Stimulated activated memory B cell treated with anti-CD40 and anti-IgM and Interleukin-4, amounts not matched to agents 10 μg/mL and 1 μg/mL and 100 μg/mL, for 72 hours (primary cell): ENCODE data around the gene RNU2-63P.
"Not testable (repeated sequence)": the region's sequence is repeated elsewhere in the genome, so short reads cannot be mapped to it uniquely, and the experiment has no call there.

Experiments
- ATAC-seq: fragments of 150-1000 bp; cut with Tn5 transposase; 2 replicates; pipeline ENCODE4 v1.10.0; 2021
- H3K27ac Mint-ChIP-seq: one replicate; pipeline ENCODE4 v1.8.0; 2022; ENCODE audit warnings: mild to moderate bottlenecking, mixed read lengths
- H3K27me3 Mint-ChIP-seq: one replicate; pipeline ENCODE4 v1.8.0; 2022; ENCODE audit warnings: mixed read lengths
- H3K36me3 Mint-ChIP-seq: one replicate; pipeline ENCODE4 v1.8.0; 2022; ENCODE audit warnings: mixed read lengths
- H3K4me1 Mint-ChIP-seq: one replicate; pipeline ENCODE4 v1.8.0; 2022; ENCODE audit warnings: mixed read lengths
- H3K4me3 Mint-ChIP-seq: one replicate; pipeline ENCODE4 v1.8.0; 2022; ENCODE audit warnings: mild to moderate bottlenecking, moderate library complexity, mixed read lengths
- H3K9me3 Mint-ChIP-seq: one replicate; pipeline ENCODE4 v1.8.0; 2022; ENCODE audit warnings: mixed read lengths

RNU2-63P gene

DNA sequence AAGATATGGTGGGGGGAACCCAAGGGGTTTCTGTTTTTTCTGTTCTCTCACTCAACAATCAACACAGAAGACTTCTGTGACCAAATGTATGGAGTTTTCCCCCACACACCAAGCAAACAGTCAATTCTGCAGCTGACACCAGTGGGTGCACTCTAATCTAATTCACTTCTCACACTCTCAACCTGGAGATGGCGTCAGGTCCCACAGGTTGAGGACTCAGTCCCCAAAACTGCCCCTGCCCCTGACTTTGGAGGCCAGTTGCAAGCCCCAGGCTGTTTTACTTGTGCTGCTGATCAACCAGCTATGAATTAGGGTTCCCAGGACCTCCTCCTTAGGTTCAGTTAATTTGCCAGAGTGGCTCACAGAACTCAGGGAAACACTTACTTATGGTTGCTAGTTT is 6.2 kb downstream of the RNU2-63P start:
- H3K4me3 Mint-ChIP-seq, result no peak overlapping the region
- H3K36me3 Mint-ChIP-seq, result no peaks in the 10 kb centered on the region
- no peaks in the 10 kb centered on the region for H3K9me3 Mint-ChIP-seq
- no peak for ATAC-seq
- peaks cover 7% of the 10 kb centered on the region for H3K4me1 Mint-ChIP-seq
- H3K27me3 Mint-ChIP-seq, result no peaks in the 10 kb centered on the region
- H3K27ac Mint-ChIP-seq, result no peak overlapping the region

DNA sequence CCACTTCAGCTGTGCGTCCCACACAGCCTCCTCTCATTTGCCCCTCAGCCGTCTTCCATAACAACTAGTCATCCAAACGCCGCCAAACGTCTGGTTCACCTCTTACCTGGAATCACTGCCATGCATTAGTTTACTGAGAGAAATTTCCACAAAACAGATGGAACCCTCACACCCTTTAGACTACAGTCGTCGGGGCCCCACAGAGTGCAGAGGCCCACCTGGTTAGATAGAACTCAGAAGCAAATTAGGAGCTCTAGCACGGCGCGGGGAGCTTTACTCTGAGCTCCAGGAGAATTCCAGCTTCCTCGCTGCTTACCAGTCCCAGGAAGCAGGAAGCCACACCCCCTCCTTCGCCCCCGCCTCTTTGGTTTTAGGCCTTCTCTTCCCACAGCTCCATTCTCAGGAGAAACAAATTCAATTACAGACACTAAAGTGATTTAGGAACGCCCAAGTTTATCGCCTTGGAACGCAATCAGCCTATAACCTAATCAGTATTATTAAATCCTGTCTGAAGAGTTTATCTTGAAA is 9.4 kb downstream of the RNU2-63P start:
- Mint-ChIP-seq H3K27me3 (no peaks in the 10 kb centered on the region), H3K4me1 (peaks cover 10% of the 10 kb centered on the region), H3K27ac (no peak overlapping the region), H3K9me3 (no peaks in the 10 kb centered on the region), H3K36me3 (no peaks in the 10 kb centered on the region), H3K4me3 (no peak overlapping the region)
- ATAC-seq, result no peak

DNA sequence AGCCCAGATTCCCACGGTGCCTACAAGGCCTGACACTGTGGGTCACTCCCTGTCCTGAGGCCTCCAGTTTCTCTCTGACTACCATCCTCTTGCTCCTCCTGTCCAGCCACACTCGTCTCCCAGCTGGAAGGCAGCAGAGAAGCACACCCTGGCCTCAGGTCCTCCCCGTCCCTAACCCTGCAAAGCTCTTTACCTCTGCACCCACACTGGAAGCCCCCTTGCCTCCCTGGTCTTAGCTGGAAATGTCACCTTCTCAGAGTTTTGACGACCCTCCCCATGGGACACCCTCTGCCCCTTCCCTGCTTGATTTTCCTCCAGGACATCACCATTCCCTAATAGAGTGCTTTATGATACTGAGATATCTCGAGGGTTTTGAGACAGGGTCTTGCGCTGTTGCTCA is 10.6 kb downstream of the RNU2-63P start:
- H3K27ac Mint-ChIP-seq, result peak overlapping the region; percentile 16
- H3K4me1 Mint-ChIP-seq, result peaks cover 21% of the 10 kb centered on the region
- H3K4me3 Mint-ChIP-seq, result no peak overlapping the region
- no peaks in the 10 kb centered on the region for H3K9me3 Mint-ChIP-seq
- no peaks in the 10 kb centered on the region for H3K27me3 Mint-ChIP-seq
- no peak for ATAC-seq
- no peaks in the 10 kb centered on the region for H3K36me3 Mint-ChIP-seq

DNA sequence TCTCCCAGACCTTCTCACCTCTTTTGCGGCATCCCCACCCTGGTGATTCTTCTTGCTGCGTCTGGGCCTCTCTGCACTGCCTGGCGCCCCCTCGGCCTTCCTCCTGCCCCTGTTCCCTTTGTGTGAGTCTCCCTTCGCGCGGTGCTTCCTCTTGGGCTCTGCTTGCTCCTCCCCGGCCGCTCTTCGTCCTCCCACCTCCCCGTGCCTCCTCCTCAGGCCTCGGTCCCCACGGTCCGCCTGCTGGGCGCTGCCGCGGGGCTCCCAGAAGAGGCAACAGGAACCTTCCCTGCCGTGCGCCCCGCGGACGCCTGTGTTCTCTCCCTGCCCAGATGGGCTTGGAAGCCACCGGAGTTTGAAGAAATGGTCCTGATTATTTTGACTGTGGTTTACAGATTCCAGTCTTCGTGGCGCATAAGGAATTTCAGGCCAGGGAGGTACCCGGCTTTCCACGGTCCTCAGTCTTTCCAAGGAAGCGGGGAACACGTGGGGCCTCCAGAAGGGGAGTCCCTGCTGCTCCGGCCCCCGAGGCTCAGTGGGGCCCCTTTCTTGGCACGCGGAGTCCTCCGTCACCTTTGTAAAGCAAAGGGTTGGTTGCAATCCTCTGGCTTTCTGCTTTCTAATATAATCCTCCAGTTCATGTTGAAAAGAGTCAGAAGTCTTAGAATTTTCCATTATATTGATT is 13.1 kb downstream of the RNU2-63P start:
- Mint-ChIP-seq H3K9me3 (no peaks in the 10 kb centered on the region), H3K27ac (peak overlapping the region; percentile 64), H3K4me1 (peaks cover 21% of the 10 kb centered on the region), H3K4me3 (no peak overlapping the region), H3K27me3 (no peaks in the 10 kb centered on the region), H3K36me3 (no peaks in the 10 kb centered on the region)
- no peak for ATAC-seq

DNA sequence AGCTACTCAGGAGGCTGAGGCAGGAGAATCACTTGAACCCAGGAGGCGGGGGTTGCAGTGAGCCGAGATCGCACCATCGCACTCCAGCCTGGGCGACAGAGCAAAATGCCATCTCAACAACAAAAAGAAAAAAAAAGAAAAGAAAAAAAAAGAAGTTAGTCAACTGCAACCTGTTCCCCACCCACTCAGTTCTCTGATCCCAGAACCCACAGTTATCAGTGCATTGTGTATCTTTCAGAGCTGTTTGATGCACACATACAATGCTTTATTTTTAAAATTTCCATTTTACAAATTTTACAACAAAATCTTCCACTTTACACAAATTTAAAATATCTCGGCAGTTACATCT is 14.0 kb downstream of the RNU2-63P start:
- H3K9me3 Mint-ChIP-seq, result no peaks in the 10 kb centered on the region
- no peaks in the 10 kb centered on the region for H3K36me3 Mint-ChIP-seq
- ATAC-seq, result no peak
- peaks cover 21% of the 10 kb centered on the region for H3K4me1 Mint-ChIP-seq
- H3K27me3 Mint-ChIP-seq, result no peaks in the 10 kb centered on the region
- no peak overlapping the region for H3K4me3 Mint-ChIP-seq
- H3K27ac Mint-ChIP-seq, result peak overlapping the region; percentile 72

DNA sequence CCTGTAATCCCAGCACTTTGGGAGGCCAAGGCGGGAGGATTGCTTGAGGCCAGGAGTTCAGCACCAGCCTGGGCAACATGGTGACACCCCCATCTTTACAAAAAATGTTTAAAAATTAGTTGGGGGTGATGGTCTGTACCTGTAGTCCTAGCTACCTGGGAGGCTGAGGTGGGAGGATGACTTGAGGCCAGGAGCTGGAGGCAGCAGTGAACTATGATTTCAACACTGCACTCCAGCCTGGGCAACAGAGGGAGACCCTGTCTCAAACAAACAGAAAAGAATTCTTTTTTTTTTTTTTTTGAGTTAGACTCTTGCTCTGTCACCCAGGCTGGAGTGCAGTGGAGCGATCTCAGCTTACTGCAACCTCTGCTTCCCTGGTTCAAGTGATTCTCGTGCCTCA is 15.9 kb downstream of the RNU2-63P start:
- Mint-ChIP-seq H3K27ac (peak overlapping the region; percentile 72), H3K4me1 (peaks cover 26% of the 10 kb centered on the region)
- ATAC-seq, H3K9me3 Mint-ChIP-seq, H3K4me3 Mint-ChIP-seq, H3K27me3 Mint-ChIP-seq, H3K36me3 Mint-ChIP-seq: not testable (repeated sequence)

DNA sequence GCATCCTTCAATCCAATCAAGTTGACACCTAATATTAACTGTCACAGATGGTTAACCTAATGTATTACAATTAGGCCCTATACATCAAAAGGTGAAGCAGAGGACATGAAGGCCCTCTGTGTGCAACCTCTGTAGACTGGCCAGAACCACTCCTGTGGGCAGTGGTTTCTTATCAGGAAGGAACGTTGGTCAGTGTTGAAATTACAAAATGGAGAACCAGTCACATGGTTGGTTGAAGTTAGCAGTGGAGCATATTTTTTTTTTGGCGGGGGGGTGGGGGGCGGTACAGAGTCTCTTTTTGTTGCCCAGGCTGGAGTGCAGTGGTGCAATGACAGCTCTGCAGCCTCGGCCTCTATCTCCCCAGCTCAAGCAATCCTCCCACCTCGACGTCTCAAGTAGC is 19.8 kb downstream of the RNU2-63P start:
- no peak for ATAC-seq
- Mint-ChIP-seq H3K4me3 (no peak overlapping the region), H3K9me3 (peaks cover 3% of the 10 kb centered on the region), H3K36me3 (no peaks in the 10 kb centered on the region), H3K27ac (no peak overlapping the region), H3K27me3 (no peaks in the 10 kb centered on the region), H3K4me1 (peaks cover 20% of the 10 kb centered on the region)

DNA sequence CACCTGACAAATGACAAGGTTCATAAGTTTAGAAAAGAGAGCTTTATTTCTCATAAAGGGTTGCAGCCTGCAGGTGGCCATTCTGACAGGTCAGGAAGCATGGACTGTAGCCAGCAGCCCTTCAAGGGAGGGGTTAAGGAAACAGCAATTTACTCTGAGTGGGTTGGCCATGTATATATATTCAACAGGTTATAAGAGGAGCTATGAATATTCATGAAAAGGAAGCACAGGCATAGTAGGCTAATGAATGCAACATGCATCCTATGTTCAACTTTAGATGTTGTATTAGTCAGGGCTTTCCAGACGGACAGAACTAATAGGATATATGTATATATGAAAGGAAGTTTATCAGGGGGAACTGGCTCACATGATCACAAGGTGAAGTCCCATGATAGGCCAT is 20.6 kb downstream of the RNU2-63P start:
- Mint-ChIP-seq H3K36me3 (no peaks in the 10 kb centered on the region), H3K27ac (peak overlapping the region; percentile 45), H3K9me3 (peaks cover 3% of the 10 kb centered on the region), H3K4me1 (peaks cover 13% of the 10 kb centered on the region), H3K27me3 (no peaks in the 10 kb centered on the region), H3K4me3 (no peak overlapping the region)
- ATAC-seq, result no peak

DNA sequence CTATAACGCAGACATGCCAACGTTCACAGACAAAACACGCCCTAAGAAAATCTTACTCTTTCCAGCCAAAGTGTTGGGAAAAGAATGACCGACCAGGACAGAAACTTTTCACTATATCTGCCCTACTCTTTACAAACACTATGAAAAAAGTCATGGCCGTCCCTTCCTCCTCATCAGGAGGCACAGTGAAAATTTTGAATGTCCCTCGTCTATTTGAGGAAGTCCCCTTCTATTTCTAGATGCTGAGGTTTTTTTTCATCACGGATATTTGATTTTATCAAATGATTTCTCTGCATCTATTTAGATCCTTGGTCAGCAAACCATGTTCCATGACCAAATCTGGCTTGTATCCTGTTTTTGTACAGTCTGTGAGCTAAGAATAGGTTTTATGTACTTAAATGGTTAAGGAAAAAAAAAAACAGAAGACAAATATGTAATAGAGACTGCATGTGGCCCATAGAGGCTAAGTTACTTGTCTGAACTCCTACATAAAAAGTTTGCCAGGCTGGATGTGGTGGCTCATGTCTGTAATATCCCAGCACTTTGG is 22.0 kb downstream of the RNU2-63P start:
- H3K27me3 Mint-ChIP-seq, H3K9me3 Mint-ChIP-seq, ATAC-seq, H3K4me3 Mint-ChIP-seq, H3K36me3 Mint-ChIP-seq: not testable (repeated sequence)
- Mint-ChIP-seq H3K27ac (peak overlapping the region; percentile 45), H3K4me1 (peaks cover 13% of the 10 kb centered on the region)

DNA sequence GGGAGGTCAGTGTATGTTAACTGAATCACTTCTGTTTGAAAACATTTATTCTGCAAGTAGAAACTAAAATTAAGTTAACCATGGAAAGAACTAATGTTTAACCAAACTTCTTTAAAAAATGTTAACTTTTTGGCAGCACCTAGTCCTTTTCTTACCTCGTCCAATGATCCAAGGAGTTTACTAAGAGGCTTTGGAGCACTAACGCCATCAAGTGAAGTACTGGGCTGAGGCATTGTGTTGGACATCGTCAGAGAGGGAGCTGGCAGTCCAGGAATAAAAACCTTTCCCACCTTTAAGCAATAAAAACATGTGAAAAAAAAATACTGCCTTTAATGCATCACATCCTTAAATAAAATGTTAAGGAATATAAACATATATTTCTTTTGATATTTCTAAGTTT is 23.8 kb downstream of the RNU2-63P start:
- not testable (repeated sequence) for H3K36me3 Mint-ChIP-seq, H3K27ac Mint-ChIP-seq

DNA sequence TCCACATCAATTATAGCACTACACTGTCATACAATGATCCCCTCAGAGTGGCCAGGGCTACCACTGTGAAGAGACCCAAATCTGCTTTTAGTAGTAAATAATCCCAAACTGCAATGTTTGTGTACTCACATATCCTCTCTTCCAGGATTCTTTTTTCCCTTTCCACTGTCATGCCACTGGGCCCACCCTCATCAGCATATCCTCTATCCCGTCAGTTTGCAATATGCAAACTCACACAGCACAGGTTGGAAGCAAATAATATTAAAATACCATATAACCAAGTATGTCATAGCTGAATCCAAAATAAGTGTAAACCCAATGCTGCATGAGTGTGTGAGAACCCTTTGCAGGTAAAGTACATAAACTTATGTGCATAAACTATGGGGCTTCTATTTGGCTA is 28.9 kb downstream of the RNU2-63P start:
- H3K4me3 Mint-ChIP-seq, H3K4me1 Mint-ChIP-seq, H3K27me3 Mint-ChIP-seq, H3K36me3 Mint-ChIP-seq, H3K27ac Mint-ChIP-seq, H3K9me3 Mint-ChIP-seq, ATAC-seq: not testable (repeated sequence)

More for the DNA sequence above, 23.8 kb downstream of the RNU2-63P start:
- peaks cover 13% of the 10 kb centered on the region for H3K4me1 Mint-ChIP-seq
- H3K27me3 Mint-ChIP-seq, H3K4me3 Mint-ChIP-seq, ATAC-seq, H3K9me3 Mint-ChIP-seq: not testable (repeated sequence)

DNA sequence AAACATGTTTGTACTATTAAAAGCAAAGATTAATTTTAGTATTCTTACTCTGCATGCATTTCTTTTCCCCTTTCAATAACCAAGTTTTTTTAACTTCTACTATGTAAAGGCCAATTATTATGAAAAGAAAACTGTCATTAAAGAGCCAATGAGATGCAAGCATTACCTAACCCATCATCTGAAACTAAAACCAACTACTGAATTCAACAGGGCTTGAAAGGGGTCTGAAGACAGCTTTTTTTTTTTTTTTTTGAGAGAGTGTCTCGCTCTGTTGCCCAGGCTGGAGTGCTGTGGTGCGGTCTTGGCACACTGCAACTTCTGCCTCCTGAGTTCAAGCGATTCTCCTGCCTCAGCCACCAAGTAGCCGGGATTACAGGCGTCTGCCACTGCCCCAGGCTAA is 30.4 kb downstream of the RNU2-63P start:
- not testable (repeated sequence) for ATAC-seq, H3K27ac Mint-ChIP-seq, H3K9me3 Mint-ChIP-seq, H3K27me3 Mint-ChIP-seq, H3K4me3 Mint-ChIP-seq, H3K4me1 Mint-ChIP-seq, H3K36me3 Mint-ChIP-seq

DNA sequence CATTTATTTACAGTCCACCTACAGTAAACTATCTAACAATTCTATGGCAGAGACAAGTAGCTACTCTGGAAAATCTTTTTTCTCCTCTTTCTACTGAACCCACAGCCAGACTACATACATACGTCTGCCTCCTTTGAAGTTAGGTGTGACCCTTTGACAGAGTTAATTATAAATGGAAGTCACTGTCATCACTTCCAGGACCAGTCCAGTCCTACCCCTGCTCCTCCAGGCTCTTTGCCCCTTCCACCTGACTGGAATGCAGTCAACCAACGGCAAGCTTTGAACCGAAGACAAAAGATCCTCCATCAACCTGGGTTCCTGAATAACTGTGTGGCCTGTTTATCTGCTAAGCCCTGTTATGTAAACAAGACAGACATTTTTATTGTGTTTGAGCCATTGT is 35.2 kb downstream of the RNU2-63P start:
- not testable (repeated sequence) for H3K36me3 Mint-ChIP-seq, H3K4me1 Mint-ChIP-seq, H3K9me3 Mint-ChIP-seq, H3K4me3 Mint-ChIP-seq, ATAC-seq, H3K27me3 Mint-ChIP-seq, H3K27ac Mint-ChIP-seq

DNA sequence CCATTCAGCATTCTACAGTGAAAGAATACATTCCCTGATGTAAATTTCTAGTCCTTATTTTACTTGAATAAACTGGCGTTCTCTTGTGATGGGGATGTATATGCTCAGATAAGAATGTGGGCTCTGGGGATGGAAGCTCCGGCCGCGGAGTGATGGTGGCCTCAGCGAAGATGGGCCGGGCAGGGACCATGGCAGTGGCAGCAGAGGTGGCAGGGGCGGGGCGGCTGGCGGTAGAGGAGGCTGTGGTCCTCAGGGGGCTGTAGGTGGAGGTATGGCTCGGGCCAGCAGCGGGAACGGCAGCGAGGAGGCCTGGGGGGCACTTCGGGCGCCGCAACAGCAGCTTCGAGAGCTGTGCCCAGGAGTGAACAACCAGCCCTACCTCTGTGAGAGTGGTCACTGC is 44.0 kb downstream of the RNU2-63P start:
- not testable (repeated sequence) for H3K27me3 Mint-ChIP-seq, H3K27ac Mint-ChIP-seq, H3K9me3 Mint-ChIP-seq, H3K36me3 Mint-ChIP-seq, H3K4me1 Mint-ChIP-seq, H3K4me3 Mint-ChIP-seq
- peak; percentile 59 for ATAC-seq
